Stimulated activated CD4-positive, alpha-beta T cell treated with anti-CD3 and anti-CD28 coated beads, Interleukin-15, amount 100 ng/mL, for 1 hour (primary cell): ENCODE data around the gene RREB1.

Experiments used
- DNase-seq, 2 donors: peaks; one replicate each; pipeline ENCODE4 v3.0.0-alpha.2; 2020; ENCODE audit warnings: low read depth in 1 of 2, low spot score in 1 of 2

RREB1 gene

GRCh38 chr6:7243179-7243981 is 135.6 kb downstream of the RREB1 start:
- DNase-seq, result no peak

- DNase-seq, result no peak
Measured at GRCh38 chr6:7245668-7246393, 138.1 kb downstream of the RREB1 start.

GRCh38 chr6:7246401-7247178 is 138.8 kb downstream of the RREB1 start:
- no peak for DNase-seq

GRCh38 chr6:7247179-7247456 is 139.4 kb downstream of the RREB1 start:
- no peak for DNase-seq

GRCh38 chr6:7247828-7248227 is 140.1 kb downstream of the RREB1 start:
- DNase-seq, result no peak

- DNase-seq, result no peak
Measured at GRCh38 chr6:7249391-7249790, 141.6 kb downstream of the RREB1 start.

- DNase-seq, result no peak
Measured at GRCh38 chr6:7249946-7250643, 142.3 kb downstream of the RREB1 start.

- no peak for DNase-seq
Measured at GRCh38 chr6:7250812-7251211, 143.1 kb downstream of the RREB1 start.

GRCh38 chr6:7251646-7252260 is 144.0 kb downstream of the RREB1 start:
- no peak for DNase-seq

- DNase-seq, result no peak
Measured at GRCh38 chr6:7252390-7252789, 144.6 kb downstream of the RREB1 start.

GRCh38 chr6:7254980-7255835 is 147.4 kb downstream of the RREB1 start:
- DNase-seq, result no peak

- DNase-seq, result no peak
Measured at GRCh38 chr6:7255918-7256317, 148.2 kb downstream of the RREB1 start.

- DNase-seq, result no peak
Measured at GRCh38 chr6:7256785-7257184, 149.0 kb downstream of the RREB1 start.

GRCh38 chr6:7257521-7258230 is 149.9 kb downstream of the RREB1 start:
- no peak for DNase-seq

- no peak for DNase-seq
Measured at GRCh38 chr6:7258231-7258763, 150.5 kb downstream of the RREB1 start.

- no peak for DNase-seq
Measured at GRCh38 chr6:7260291-7261031, 152.7 kb downstream of the RREB1 start.

- peak in 1 of 2 donors; percentile 37 for DNase-seq
Measured at GRCh38 chr6:7261032-7261841, 153.5 kb downstream of the RREB1 start.
